ENCODE results near the gene CEP78.
"Not testable (repeated sequence)": the region's sequence is repeated elsewhere in the genome, so short reads cannot be mapped to it uniquely, and the experiment has no call there.

CEP78 gene

GRCh38 chr9:78278177-78278777 is 42.4 kb downstream of the CEP78 start:
- no peak overlapping the region for H3K23ac ChIP-seq (ENCODE audit: low read length in 2 of 2)
- H2BK12ac ChIP-seq (ENCODE audit: low read length in 2 of 2): no peak overlapping the region
- no peak overlapping the region for H3K9ac ChIP-seq (ENCODE audit: low read length)
- H3K36me3 ChIP-seq (ENCODE audit: control insufficient read depth in 1 of 2, insufficient read depth in 2 of 2, low read depth in 1 of 2, low read length in 2 of 2): no peaks in the 10 kb centered on the region
- no peak overlapping the region for H2AK5ac ChIP-seq (ENCODE audit: low read length, severe bottlenecking)
- no peaks in the 10 kb centered on the region for H3K9me3 ChIP-seq (ENCODE audit: control insufficient read depth, low read length)
- H2BK15ac ChIP-seq (ENCODE audit: low read depth, poor library complexity, severe bottlenecking): no peak overlapping the region
- H2BK120ac ChIP-seq (ENCODE audit: low read depth, low read length): no peak overlapping the region
- H4K8ac ChIP-seq (ENCODE audit: low read length): no peak overlapping the region
- DNase-seq: peak; percentile 92
- H4K91ac ChIP-seq (ENCODE audit: low read length): no peak overlapping the region
- H3K14ac ChIP-seq (ENCODE audit: low read length in 2 of 2): no peak overlapping the region
- H3K27ac ChIP-seq (ENCODE audit: low read length, poor library complexity, severe bottlenecking): no peak overlapping the region
- H2BK5ac ChIP-seq (ENCODE audit: low read depth, low read length, poor library complexity, severe bottlenecking): no peak overlapping the region
- no peak overlapping the region for H3K4me2 ChIP-seq (ENCODE audit: low read length, poor library complexity, severe bottlenecking)
- no peak overlapping the region for H2AFZ ChIP-seq (ENCODE audit: low read depth, low read length)
- no peak overlapping the region for H3K4ac ChIP-seq (ENCODE audit: low read depth in 1 of 2, low read length in 2 of 2)
- H3K18ac ChIP-seq (ENCODE audit: low read depth in 1 of 2, low read length in 2 of 2): no peak overlapping the region
- 56% methylated on average over 4 of the region's 5 CpGs for WGBS
- no peaks in the 10 kb centered on the region for H3K79me1 ChIP-seq (replicated peaks; ENCODE audit: low read length, poor library complexity, severe bottlenecking)
- no peaks in the 10 kb centered on the region for H3K27me3 ChIP-seq (ENCODE audit: control insufficient read depth in 1 of 2, insufficient read depth in 1 of 2, low read length in 2 of 2)
- H3K4me3 ChIP-seq (ENCODE audit: insufficient read depth in 1 of 2, low read depth in 1 of 2, low read length in 2 of 2): no peak overlapping the region
- H3K4me1 ChIP-seq (ENCODE audit: control insufficient read depth, insufficient read depth, low read depth, low read length): peaks cover 8% of the 10 kb centered on the region

- H2BK120ac ChIP-seq (ENCODE audit: low read depth, low read length): no peak overlapping the region
- H3K18ac ChIP-seq (ENCODE audit: low read depth in 1 of 2, low read length in 2 of 2): no peak overlapping the region
- H4K91ac ChIP-seq (ENCODE audit: low read length): no peak overlapping the region
- WGBS: no CpG with 5 or more reads among the region's 1 CpG
- H3K9ac ChIP-seq (ENCODE audit: low read length): no peak overlapping the region
- no peak overlapping the region for H4K8ac ChIP-seq (ENCODE audit: low read length)
- H3K27ac ChIP-seq (ENCODE audit: low read length, poor library complexity, severe bottlenecking): no peak overlapping the region
- H2AK5ac ChIP-seq (ENCODE audit: low read length, severe bottlenecking): no peak overlapping the region
- H3K4ac ChIP-seq (ENCODE audit: low read depth in 1 of 2, low read length in 2 of 2): no peak overlapping the region
- no peaks in the 10 kb centered on the region for H3K79me1 ChIP-seq (replicated peaks; ENCODE audit: low read length, poor library complexity, severe bottlenecking)
- H3K4me1 ChIP-seq (ENCODE audit: control insufficient read depth, insufficient read depth, low read depth, low read length): peaks cover 8% of the 10 kb centered on the region
- H2BK15ac ChIP-seq (ENCODE audit: low read depth, poor library complexity, severe bottlenecking): no peak overlapping the region
- no peak overlapping the region for H3K4me2 ChIP-seq (ENCODE audit: low read length, poor library complexity, severe bottlenecking)
- H3K36me3 ChIP-seq (ENCODE audit: control insufficient read depth in 1 of 2, insufficient read depth in 2 of 2, low read depth in 1 of 2, low read length in 2 of 2): no peaks in the 10 kb centered on the region
- no peak overlapping the region for H3K23ac ChIP-seq (ENCODE audit: low read length in 2 of 2)
- no peak overlapping the region for H3K14ac ChIP-seq (ENCODE audit: low read length in 2 of 2)
- no peak overlapping the region for H2BK12ac ChIP-seq (ENCODE audit: low read length in 2 of 2)
- no peak overlapping the region for H2AFZ ChIP-seq (ENCODE audit: low read depth, low read length)
- H2BK5ac ChIP-seq (ENCODE audit: low read depth, low read length, poor library complexity, severe bottlenecking): no peak overlapping the region
- no peak for DNase-seq
- H3K4me3 ChIP-seq (ENCODE audit: insufficient read depth in 1 of 2, low read depth in 1 of 2, low read length in 2 of 2): no peak overlapping the region
- no peaks in the 10 kb centered on the region for H3K27me3 ChIP-seq (ENCODE audit: control insufficient read depth in 1 of 2, insufficient read depth in 1 of 2, low read length in 2 of 2)
- no peaks in the 10 kb centered on the region for H3K9me3 ChIP-seq (ENCODE audit: control insufficient read depth, low read length)
Observed at GRCh38 chr9:78278801-78279200, 42.9 kb downstream of the CEP78 start.

GRCh38 chr9:78280982-78281668 is 45.2 kb downstream of the CEP78 start:
- Histone ChIP-seq H3K79me1 (replicated peaks; ENCODE audit: low read length, poor library complexity, severe bottlenecking) (no peaks in the 10 kb centered on the region), H4K91ac (ENCODE audit: low read length) (no peak overlapping the region), H3K27ac (ENCODE audit: low read length, poor library complexity, severe bottlenecking) (peak overlapping the region; percentile 62), H2BK12ac (ENCODE audit: low read length in 2 of 2) (no peak overlapping the region), H3K9me3 (ENCODE audit: control insufficient read depth, low read length) (no peaks in the 10 kb centered on the region), H2BK5ac (ENCODE audit: low read depth, low read length, poor library complexity, severe bottlenecking) (no peak overlapping the region), H3K4me3 (ENCODE audit: insufficient read depth in 1 of 2, low read depth in 1 of 2, low read length in 2 of 2) (no peak overlapping the region), H3K4me2 (ENCODE audit: low read length, poor library complexity, severe bottlenecking) (no peak overlapping the region), H3K18ac (ENCODE audit: low read depth in 1 of 2, low read length in 2 of 2) (no peak overlapping the region), H3K27me3 (ENCODE audit: control insufficient read depth in 1 of 2, insufficient read depth in 1 of 2, low read length in 2 of 2) (no peaks in the 10 kb centered on the region), H4K8ac (ENCODE audit: low read length) (peak overlapping the region; percentile 40), H3K4me1 (ENCODE audit: control insufficient read depth, insufficient read depth, low read depth, low read length) (peaks cover 8% of the 10 kb centered on the region), H3K4ac (ENCODE audit: low read depth in 1 of 2, low read length in 2 of 2) (no peak overlapping the region), H3K23ac (ENCODE audit: low read length in 2 of 2) (no peak overlapping the region), H2BK120ac (ENCODE audit: low read depth, low read length) (no peak overlapping the region), H3K36me3 (ENCODE audit: control insufficient read depth in 1 of 2, insufficient read depth in 2 of 2, low read depth in 1 of 2, low read length in 2 of 2) (no peaks in the 10 kb centered on the region), H2AFZ (ENCODE audit: low read depth, low read length) (no peak overlapping the region), H2BK15ac (ENCODE audit: low read depth, poor library complexity, severe bottlenecking) (no peak overlapping the region), H3K9ac (ENCODE audit: low read length) (no peak overlapping the region), H2AK5ac (ENCODE audit: low read length, severe bottlenecking) (no peak overlapping the region), H3K14ac (ENCODE audit: low read length in 2 of 2) (no peak overlapping the region)
- WGBS: 83% methylated on average over 3 of the region's 3 CpGs
- DNase-seq: peak; percentile 76

GRCh38 chr9:78284181-78284580 is 48.3 kb downstream of the CEP78 start:
- not testable (repeated sequence) for H3K9me3 ChIP-seq (ENCODE audit: control insufficient read depth, low read length); H2AK5ac ChIP-seq (ENCODE audit: low read length, severe bottlenecking)

More at GRCh38 chr9:78284181-78284580, 48.3 kb downstream of the CEP78 start:
- peaks cover 11% of the 10 kb centered on the region for H3K4me1 ChIP-seq (ENCODE audit: control insufficient read depth, insufficient read depth, low read depth, low read length)
- H4K91ac ChIP-seq (ENCODE audit: low read length); H3K9ac ChIP-seq (ENCODE audit: low read length); H3K4ac ChIP-seq (ENCODE audit: low read depth in 1 of 2, low read length in 2 of 2); H3K36me3 ChIP-seq (ENCODE audit: control insufficient read depth in 1 of 2, insufficient read depth in 2 of 2, low read depth in 1 of 2, low read length in 2 of 2); H4K8ac ChIP-seq (ENCODE audit: low read length); H2BK12ac ChIP-seq (ENCODE audit: low read length in 2 of 2); H2BK15ac ChIP-seq (ENCODE audit: low read depth, poor library complexity, severe bottlenecking); H3K27me3 ChIP-seq (ENCODE audit: control insufficient read depth in 1 of 2, insufficient read depth in 1 of 2, low read length in 2 of 2); H3K4me2 ChIP-seq (ENCODE audit: low read length, poor library complexity, severe bottlenecking); H2BK120ac ChIP-seq (ENCODE audit: low read depth, low read length); H2BK5ac ChIP-seq (ENCODE audit: low read depth, low read length, poor library complexity, severe bottlenecking); H3K23ac ChIP-seq (ENCODE audit: low read length in 2 of 2); DNase-seq; H3K79me1 ChIP-seq (replicated peaks; ENCODE audit: low read length, poor library complexity, severe bottlenecking); H3K4me3 ChIP-seq (ENCODE audit: insufficient read depth in 1 of 2, low read depth in 1 of 2, low read length in 2 of 2); H3K27ac ChIP-seq (ENCODE audit: low read length, poor library complexity, severe bottlenecking); H3K18ac ChIP-seq (ENCODE audit: low read depth in 1 of 2, low read length in 2 of 2); H2AFZ ChIP-seq (ENCODE audit: low read depth, low read length); H3K14ac ChIP-seq (ENCODE audit: low read length in 2 of 2): not testable (repeated sequence)
- WGBS: 90% methylated on average over 2 of the region's 4 CpGs
